Measurements from ENCODE around the gene BDH1. TPM values are rescaled to one million over a fixed set of nuclear protein-coding genes. Genes with fewer than 3 reads are reported as not detected.
"Not testable (repeated sequence)": the region's sequence is repeated elsewhere in the genome, so short reads cannot be mapped to it uniquely, and the experiment has no call there.

Gene BDH1
- total RNA-seq, result 4.7 and 8.8 TPM in 2 replicates

GRCh38 chr3:197555281-197556261, at the start of gene BDH1:
Gene BDH1, minus strand, starts transcription at chr3:197555968. Its CDS starts 9,525 bp downstream, at chr3:197546443.
- DNase-seq (ENCODE audit: extremely low read depth, low read depth, low spot score), result no peak

GRCh38 chr3:197603317-197603933, 47.7 kb upstream of the BDH1 start:
- DNase-seq (ENCODE audit: extremely low read depth, low read depth, low spot score), result no peak

GRCh38 chr3:197602351-197602750, 46.6 kb upstream of the BDH1 start:
- DNase-seq (ENCODE audit: extremely low read depth, low read depth, low spot score), result not testable (repeated sequence)

GRCh38 chr3:197601566-197601840, 45.7 kb upstream of the BDH1 start:
- DNase-seq (ENCODE audit: extremely low read depth, low read depth, low spot score), result not testable (repeated sequence)

GRCh38 chr3:197600796-197601565, 45.2 kb upstream of the BDH1 start:
- DNase-seq (ENCODE audit: extremely low read depth, low read depth, low spot score), result no peak

- peak; percentile 25 for DNase-seq (ENCODE audit: extremely low read depth, low read depth, low spot score)
Measured at GRCh38 chr3:197599089-197599765, 43.5 kb upstream of the BDH1 start.

GRCh38 chr3:197598404-197598980, 42.7 kb upstream of the BDH1 start:
- DNase-seq (ENCODE audit: extremely low read depth, low read depth, low spot score), result no peak

- DNase-seq (ENCODE audit: extremely low read depth, low read depth, low spot score), result no peak
Measured at GRCh38 chr3:197597335-197597734, 41.6 kb upstream of the BDH1 start.

- DNase-seq (ENCODE audit: extremely low read depth, low read depth, low spot score), result no peak
Measured at GRCh38 chr3:197595470-197596185, 39.9 kb upstream of the BDH1 start.

GRCh38 chr3:197593046-197593380, 37.2 kb upstream of the BDH1 start:
- DNase-seq (ENCODE audit: extremely low read depth, low read depth, low spot score), result no peak

GRCh38 chr3:197592361-197593045, 36.7 kb upstream of the BDH1 start:
- DNase-seq (ENCODE audit: extremely low read depth, low read depth, low spot score), result no peak

GRCh38 chr3:197591816-197592215, 36.0 kb upstream of the BDH1 start:
- no peak for DNase-seq (ENCODE audit: extremely low read depth, low read depth, low spot score)

GRCh38 chr3:197590313-197590962, 34.7 kb upstream of the BDH1 start:
- DNase-seq (ENCODE audit: extremely low read depth, low read depth, low spot score), result no peak

GRCh38 chr3:197589545-197589944, 33.8 kb upstream of the BDH1 start:
- no peak for DNase-seq (ENCODE audit: extremely low read depth, low read depth, low spot score)

- not testable (repeated sequence) for DNase-seq (ENCODE audit: extremely low read depth, low read depth, low spot score)
Measured at GRCh38 chr3:197586768-197587167, 31.0 kb upstream of the BDH1 start.

GRCh38 chr3:197586181-197586580, 30.4 kb upstream of the BDH1 start:
- no peak for DNase-seq (ENCODE audit: extremely low read depth, low read depth, low spot score)

GRCh38 chr3:197584733-197585132, 29.0 kb upstream of the BDH1 start:
- DNase-seq (ENCODE audit: extremely low read depth, low read depth, low spot score), result no peak

GRCh38 chr3:197583371-197583770, 27.6 kb upstream of the BDH1 start:
- DNase-seq (ENCODE audit: extremely low read depth, low read depth, low spot score), result no peak

- no peak for DNase-seq (ENCODE audit: extremely low read depth, low read depth, low spot score)
Measured at GRCh38 chr3:197580253-197580691, 24.5 kb upstream of the BDH1 start.

All from glomerular endothelial cell (primary cell).